GM12891 (cell line): ENCODE data around the gene ZNF385B.

Experiments
- DNase-seq: peaks from one replicate; pipeline ENCODE4 v3.0.0; 2011; ENCODE audit warnings: low spot score; ENCODE audit not compliant: insufficient read length
- FAIRE-seq: peaks from 2 replicates; lab custom pipeline; 2011; peaks lifted over from hg19 to GRCh38; lab: Jason Lieb, UNC
- PAX5 ChIP-seq: IDR thresholded peaks from 2 replicates; pipeline ENCODE4 v1.6.1; 2011; ENCODE audit warnings: low read length, moderate library complexity, mild to moderate bottlenecking; ENCODE audit not compliant: insufficient read depth, severe bottlenecking
- POLR2A ChIP-seq: IDR thresholded peaks from 2 replicates; pipeline ENCODE4 v1.6.1; 2011; ENCODE audit warnings: low read depth, low read length, control low read depth
- POLR2AphosphoS5 ChIP-seq: IDR thresholded peaks from 2 replicates; pipeline ENCODE4 v1.6.1; 2011; ENCODE audit warnings: low read depth, low read length, control low read depth
- POU2F2 ChIP-seq: IDR thresholded peaks from 2 replicates; pipeline ENCODE4 v1.6.1; 2011; ENCODE audit warnings: low read depth, mild to moderate bottlenecking, control low read depth, low read length, moderate library complexity
- SPI1 ChIP-seq: IDR thresholded peaks from 2 replicates; pipeline ENCODE4 v1.6.1; 2011; ENCODE audit warnings: low read depth, low read length, control low read depth
- TAF1 ChIP-seq: IDR thresholded peaks from 2 replicates; pipeline ENCODE4 v1.6.1; 2011; ENCODE audit warnings: low read depth, low read length, control low read depth

ZNF385B gene

DNA sequence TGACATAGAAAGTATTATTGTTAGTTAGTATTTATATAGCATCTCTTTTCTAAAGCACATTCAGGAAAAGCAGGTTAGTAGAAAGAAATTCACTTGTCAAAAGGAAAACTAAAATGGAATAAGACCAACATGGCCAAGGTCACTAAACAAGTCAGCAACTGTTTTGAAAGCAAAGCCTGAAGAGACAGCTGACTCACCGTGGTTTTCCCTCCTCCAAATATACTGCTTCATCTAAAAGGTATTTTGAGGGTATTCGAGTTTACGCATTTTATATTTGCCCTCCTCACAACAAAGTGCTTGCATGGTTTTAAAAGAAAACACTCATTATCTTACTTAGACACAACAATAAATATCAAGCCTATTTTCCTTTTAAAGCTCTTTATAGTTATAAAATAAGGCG, 24.0 kb downstream of the ZNF385B start:
- no peak for FAIRE-seq

DNA sequence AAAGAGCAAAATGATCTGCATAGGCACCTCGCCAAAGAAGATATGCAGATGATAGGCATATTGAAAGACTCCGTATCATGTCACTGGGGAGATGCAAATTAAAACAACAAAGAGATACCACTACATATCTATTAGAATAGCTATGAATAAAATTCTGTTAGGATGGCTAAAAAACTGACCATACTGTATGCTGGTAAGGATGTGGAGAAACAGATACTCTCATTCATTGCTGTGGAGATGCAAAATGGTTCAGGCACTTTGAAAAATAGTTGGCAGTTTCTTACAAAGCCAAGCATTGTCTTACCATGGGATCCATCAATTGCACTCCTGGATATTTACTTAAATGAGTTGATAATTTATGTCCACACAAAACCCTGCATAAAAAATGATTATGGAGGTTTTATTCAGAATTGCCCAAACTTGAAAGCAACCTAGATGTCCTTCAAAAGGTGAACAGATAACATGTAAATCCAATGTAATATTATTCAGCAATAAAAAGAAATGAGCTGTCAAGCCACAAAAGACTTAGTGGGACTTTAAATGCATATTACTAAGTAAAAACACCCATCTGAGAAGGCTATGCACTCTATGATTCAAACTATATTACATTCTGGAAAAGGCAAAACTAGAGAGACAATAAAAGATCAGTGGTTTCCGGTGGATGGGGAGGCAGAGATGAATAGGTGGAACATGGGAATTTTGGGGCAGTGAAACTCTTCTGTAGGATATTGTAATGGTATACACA, 31.2 kb downstream of the ZNF385B start:
- FAIRE-seq: no peak
- no peak for DNase-seq
- no peak for TF ChIP-seq SPI1
- TF ChIP-seq TAF1: no peak
- TF ChIP-seq PAX5: no peak
- TF ChIP-seq POLR2AphosphoS5: no peak
- TF ChIP-seq POLR2A: no peak
- TF ChIP-seq POU2F2: no peak

More for the DNA sequence above, 24.0 kb downstream of the ZNF385B start:
- DNase-seq: no peak
- TF ChIP-seq PAX5: no peak
- TF ChIP-seq TAF1: no peak

- DNase-seq (no peak), FAIRE-seq (no peak)
- TF ChIP-seq POLR2A (no peak), TAF1 (no peak), POU2F2 (no peak), SPI1 (no peak), POLR2AphosphoS5 (no peak), PAX5 (no peak)
Measured at GRCh38 chr2:179826297-179826696, 35.1 kb downstream of the ZNF385B start.

DNA sequence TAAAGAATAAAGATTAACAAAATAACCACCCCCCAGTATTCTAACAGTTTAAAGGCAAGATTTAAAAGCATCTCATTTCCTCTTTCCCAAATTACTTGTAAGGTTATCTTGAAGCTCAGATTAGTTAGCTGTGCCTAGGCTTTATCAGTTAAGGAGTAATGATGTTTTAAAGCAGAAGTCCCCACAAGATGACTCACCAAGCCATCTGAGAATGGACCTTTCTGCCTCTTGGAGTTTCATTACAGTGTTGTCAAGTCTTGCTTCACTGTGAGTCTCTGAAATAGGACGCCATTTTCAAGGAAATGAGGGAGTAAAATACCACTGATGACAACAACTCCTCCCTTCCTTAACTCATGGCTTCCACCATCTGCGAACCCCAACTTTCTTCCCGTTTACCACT, 35.9 kb downstream of the ZNF385B start:
- FAIRE-seq (no peak), DNase-seq (no peak)
- TF ChIP-seq POU2F2: no peak
- no peak for TF ChIP-seq PAX5
- TF ChIP-seq SPI1: no peak
- TF ChIP-seq POLR2AphosphoS5: no peak
- TF ChIP-seq TAF1: no peak
- TF ChIP-seq POLR2A: no peak

- no peak for FAIRE-seq
- no peak for TF ChIP-seq TAF1
- no peak for TF ChIP-seq POU2F2
- TF ChIP-seq POLR2A: no peak
- no peak for TF ChIP-seq PAX5
- no peak for TF ChIP-seq POLR2AphosphoS5
- no peak for TF ChIP-seq SPI1
- DNase-seq: no peak
Measured at GRCh38 chr2:179824961-179825360, 36.5 kb downstream of the ZNF385B start.

GRCh38 chr2:179822540-179822939, 38.9 kb downstream of the ZNF385B start:
- TF ChIP-seq SPI1: no peak
- TF ChIP-seq POLR2A: no peak
- TF ChIP-seq POLR2AphosphoS5: no peak
- no peak for TF ChIP-seq POU2F2
- no peak for TF ChIP-seq TAF1
- TF ChIP-seq PAX5: no peak
- FAIRE-seq: no peak
- no peak for DNase-seq

GRCh38 chr2:179818546-179818945, 42.9 kb downstream of the ZNF385B start:
- TF ChIP-seq POLR2A (no peak), TAF1 (no peak), POLR2AphosphoS5 (no peak), SPI1 (no peak), PAX5 (no peak), POU2F2 (no peak)
- FAIRE-seq (no peak), DNase-seq (no peak)

GRCh38 chr2:179817181-179817841, 44.1 kb downstream of the ZNF385B start:
- TF ChIP-seq TAF1 (no peak), POLR2A (no peak), POLR2AphosphoS5 (no peak), PAX5 (no peak), SPI1 (no peak), POU2F2 (no peak)
- no peak for DNase-seq
- FAIRE-seq: peak; percentile 5

DNA sequence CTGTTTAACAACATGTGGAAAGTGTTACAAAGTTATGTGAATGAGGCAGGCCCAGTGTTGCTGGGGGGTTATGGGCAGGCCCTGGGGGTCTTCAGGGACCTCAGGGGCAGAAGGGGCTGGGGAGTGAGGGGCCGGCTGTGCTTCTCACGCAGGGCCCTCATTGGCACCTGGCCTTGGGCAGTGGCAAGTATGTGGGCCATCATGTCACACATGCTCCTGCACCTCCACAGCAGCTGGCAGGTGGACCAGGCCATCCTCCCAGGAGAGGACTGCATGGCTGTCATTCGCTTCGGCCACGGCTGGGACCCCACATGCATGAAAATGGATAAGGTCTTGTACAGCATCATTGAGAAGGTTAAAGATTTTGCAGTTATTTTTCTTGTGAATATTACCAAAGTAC, 47.4 kb downstream of the ZNF385B start:
- FAIRE-seq: no peak
- no peak for DNase-seq
- TF ChIP-seq POU2F2 (no peak), SPI1 (no peak), TAF1 (no peak), POLR2AphosphoS5 (no peak), POLR2A (no peak), PAX5 (no peak)

- FAIRE-seq (no peak), DNase-seq (no peak)
- TF ChIP-seq TAF1: no peak
- no peak for TF ChIP-seq SPI1
- no peak for TF ChIP-seq POLR2A
- TF ChIP-seq POU2F2: no peak
- TF ChIP-seq PAX5: no peak
- no peak for TF ChIP-seq POLR2AphosphoS5
Measured at GRCh38 chr2:179812501-179812900, 48.9 kb downstream of the ZNF385B start.
